CD8-positive, alpha-beta memory T cell (primary cell): ENCODE measurements around the gene C22orf23. TPM values are rescaled to one million over a fixed set of nuclear protein-coding genes. Genes with fewer than 3 reads are reported as not detected.

Experiments
- CTCF ChIA-PET: fragments of 350-600 bp; sonication (Branson Sonifier 250); formaldehyde crosslinking; loops from one replicate; lab custom pipeline; 2021; ENCODE audit warnings: antibody characterized with exemption; lab: Charles Lee
- POLR2A ChIA-PET: fragments of 350-600 bp; sonication (Branson Sonifier 250); formaldehyde crosslinking; loops from one replicate; lab custom pipeline; 2021; ENCODE audit warnings: antibody characterized with exemption; lab: Charles Lee
- DNase-seq, 5 donors: peaks; one replicate each; pipeline versions ENCODE4 v3.0.0 to v3.0.0-alpha.2; 2020 to 2022; ENCODE audit warnings: mixed read lengths in 1 of 5
- H3K27ac ChIP-seq: one replicate; pipeline ENCODE4 v1.7.0; 2013; ENCODE audit warnings: low read depth, mild to moderate bottlenecking, low read length, moderate library complexity
- H3K27me3 ChIP-seq: 2 replicates; pipeline ENCODE4 v1.7.0; 2013; ENCODE audit warnings: low read length, mild to moderate bottlenecking; ENCODE audit not compliant: insufficient read depth, poor library complexity, severe bottlenecking
- H3K36me3 ChIP-seq: 2 replicates; pipeline ENCODE4 v1.7.0; 2013; ENCODE audit warnings: mild to moderate bottlenecking, low read length, moderate library complexity; ENCODE audit not compliant: insufficient read depth
- H3K4me1 ChIP-seq: 2 replicates; pipeline ENCODE4 v1.7.0; 2013; ENCODE audit warnings: mild to moderate bottlenecking, low read length, moderate library complexity; ENCODE audit not compliant: insufficient read depth
- H3K4me3 ChIP-seq: 2 replicates; pipeline ENCODE4 v1.7.0; 2013; ENCODE audit warnings: mild to moderate bottlenecking, low read length
- H3K9me3 ChIP-seq: 2 replicates; pipeline ENCODE4 v1.7.0; 2013; ENCODE audit warnings: mild to moderate bottlenecking, low read length
- H3K27ac Mint-ChIP-seq, 8 donors: one replicate each; pipeline ENCODE4 v1.8.0; 2020 to 2021; ENCODE audit warnings: mixed read lengths in 8 of 8, mild to moderate bottlenecking in 6 of 8, inconsistent platforms in 3 of 8, moderate library complexity in 3 of 8
- H3K27me3 Mint-ChIP-seq, 2 donors: one replicate each; pipeline ENCODE4 v1.8.0; 2020 to 2021; ENCODE audit warnings: mixed read lengths in 2 of 2, mild to moderate bottlenecking in 1 of 2, moderate library complexity in 1 of 2
- H3K36me3 Mint-ChIP-seq, 3 donors: one replicate each; pipeline ENCODE4 v1.8.0; 2020 to 2021; ENCODE audit warnings: mixed read lengths in 3 of 3, inconsistent platforms in 1 of 3, mild to moderate bottlenecking in 1 of 3
- H3K4me1 Mint-ChIP-seq, 3 donors: one replicate each; pipeline ENCODE4 v1.8.0; 2020 to 2021; ENCODE audit warnings: mixed read lengths in 3 of 3, inconsistent platforms in 1 of 3, mild to moderate bottlenecking in 1 of 3
- H3K4me3 Mint-ChIP-seq, 7 donors: one replicate each; pipeline ENCODE4 v1.8.0; 2020 to 2021; ENCODE audit warnings: mixed read lengths in 7 of 7, mild to moderate bottlenecking in 6 of 7, moderate library complexity in 4 of 7, inconsistent platforms in 2 of 7
- H3K9me3 Mint-ChIP-seq, 5 donors: one replicate each; pipeline ENCODE4 v1.8.0; 2020 to 2022; ENCODE audit warnings: mixed read lengths in 5 of 5, mild to moderate bottlenecking in 3 of 5, moderate library complexity in 2 of 5, inconsistent platforms in 1 of 5
- polyA plus RNA-seq: library from polyadenylated mRNA; unstranded; fragments of 300-500 nt; fragmentation: Illumina TruSeq; gene quantifications from one replicate; pipeline ENCODE4 v1.2.3, GENCODE V29; 2021
- total RNA-seq, 2 experiments: library from RNA; stranded (reverse); gene quantifications; one replicate each; pipeline ENCODE4 v1.2.3, GENCODE V29; 2021

Gene C22orf23
- total and polyA plus RNA-seq, 3 experiments from 2014 or later = 0.29 to 0.37 TPM; not detected in 1

GRCh38 chr22:37926358-37926757 lies 27.0 kb downstream of the C22orf23 start:
- CTCF ChIA-PET = no interaction called here

GRCh38 chr22:37925767-37926166 lies 27.6 kb downstream of the C22orf23 start:
- CTCF ChIA-PET = no interaction called here
- no peak for DNase-seq
- Mint-ChIP-seq H3K27ac (no peak overlapping the region), H3K9me3 (no peaks in the 10 kb centered on the region), H3K36me3 (peaks cover 0 to 64% (median 5%) of the 10 kb centered on the region in 3 donors), H3K4me1 (peaks cover 0 to 3% (median 0%) of the 10 kb centered on the region in 3 donors), H3K4me3 (no peak overlapping the region), H3K27me3 (no peaks in the 10 kb centered on the region)
- no peaks in the 10 kb centered on the region for H3K27me3 ChIP-seq
- H3K9me3 ChIP-seq = no peaks in the 10 kb centered on the region
- no peaks in the 10 kb centered on the region for H3K4me1 ChIP-seq
- POLR2A ChIA-PET = no interaction called here
- peaks cover 15% of the 10 kb centered on the region for H3K36me3 ChIP-seq
- H3K4me3 ChIP-seq = no peak overlapping the region
- H3K27ac ChIP-seq = no peak overlapping the region

More at GRCh38 chr22:37926358-37926757, 27.0 kb downstream of the C22orf23 start:
- H3K9me3 ChIP-seq = no peaks in the 10 kb centered on the region
- H3K27me3 ChIP-seq = no peaks in the 10 kb centered on the region
- POLR2A ChIA-PET = no interaction called here
- no peak overlapping the region for H3K4me3 ChIP-seq
- H3K27ac ChIP-seq = no peak overlapping the region
- Mint-ChIP-seq H3K27ac (no peak overlapping the region), H3K9me3 (no peaks in the 10 kb centered on the region), H3K4me3 (no peak overlapping the region), H3K27me3 (no peaks in the 10 kb centered on the region), H3K36me3 (peaks cover 0 to 63% (median 5%) of the 10 kb centered on the region in 3 donors), H3K4me1 (peaks cover 0 to 3% (median 0%) of the 10 kb centered on the region in 3 donors)
- no peaks in the 10 kb centered on the region for H3K4me1 ChIP-seq
- peaks cover 15% of the 10 kb centered on the region for H3K36me3 ChIP-seq
- DNase-seq = no peak

- no peaks in the 10 kb centered on the region for H3K9me3 ChIP-seq
- POLR2A ChIA-PET = interaction anchor here (0.6 kb wide), 1 partner anchor 1396 kb away, joined by 3 read pairs; no protein-coding TSS in a partner anchor
- no peak overlapping the region for H3K4me3 Mint-ChIP-seq
These were observed 28.1 kb downstream of the C22orf23 start for GRCh38 chr22:37925330-37925729.

GRCh38 chr22:37924386-37925065 lies 28.9 kb downstream of the C22orf23 start:
- Histone ChIP-seq H3K4me3 (no peak overlapping the region), H3K9me3 (no peaks in the 10 kb centered on the region), H3K27ac (no peak overlapping the region), H3K27me3 (no peaks in the 10 kb centered on the region), H3K4me1 (no peaks in the 10 kb centered on the region), H3K36me3 (peaks cover 15% of the 10 kb centered on the region)
- no peak for DNase-seq
- POLR2A ChIA-PET = no interaction called here
- CTCF ChIA-PET = no interaction called here
- no peak overlapping the region for H3K4me3 Mint-ChIP-seq
- peaks cover 0 to 5% (median 4%) of the 10 kb centered on the region in 3 donors for H3K4me1 Mint-ChIP-seq
- H3K27ac Mint-ChIP-seq = peak overlapping the region in 1 of 8 donors; percentile 84
- no peaks in the 10 kb centered on the region for H3K27me3 Mint-ChIP-seq
- H3K36me3 Mint-ChIP-seq = peaks cover 0 to 65% (median 5%) of the 10 kb centered on the region in 3 donors
- H3K9me3 Mint-ChIP-seq = no peaks in the 10 kb centered on the region

More at GRCh38 chr22:37925330-37925729, 28.1 kb downstream of the C22orf23 start:
- CTCF ChIA-PET = no interaction called here
- DNase-seq = no peak
- no peaks in the 10 kb centered on the region for H3K27me3 Mint-ChIP-seq
- no peaks in the 10 kb centered on the region for H3K9me3 Mint-ChIP-seq
- H3K4me1 ChIP-seq = no peaks in the 10 kb centered on the region
- H3K27ac Mint-ChIP-seq = no peak overlapping the region
- H3K27ac ChIP-seq = no peak overlapping the region
- peaks cover 15% of the 10 kb centered on the region for H3K36me3 ChIP-seq
- no peak overlapping the region for H3K4me3 ChIP-seq
- H3K36me3 Mint-ChIP-seq = peaks cover 0 to 60% (median 5%) of the 10 kb centered on the region in 3 donors
- H3K27me3 ChIP-seq = no peaks in the 10 kb centered on the region
- no peaks in the 10 kb centered on the region for H3K4me1 Mint-ChIP-seq

GRCh38 chr22:37923927-37924326 lies 29.5 kb downstream of the C22orf23 start:
- CTCF ChIA-PET = no interaction called here
- peaks cover 0 to 5% (median 4%) of the 10 kb centered on the region in 3 donors for H3K4me1 Mint-ChIP-seq

GRCh38 chr22:37922191-37922590 lies 31.2 kb downstream of the C22orf23 start:
- H3K4me1 ChIP-seq = no peaks in the 10 kb centered on the region
- H3K9me3 ChIP-seq = no peaks in the 10 kb centered on the region
- Mint-ChIP-seq H3K27ac (peak overlapping the region in 1 of 8 donors; percentile 32), H3K4me1 (peaks cover 0 to 5% (median 4%) of the 10 kb centered on the region in 3 donors), H3K4me3 (no peak overlapping the region), H3K27me3 (no peaks in the 10 kb centered on the region), H3K9me3 (no peaks in the 10 kb centered on the region), H3K36me3 (peaks cover 0 to 60% (median 1%) of the 10 kb centered on the region in 3 donors)
- no peak overlapping the region for H3K27ac ChIP-seq
- no peak for DNase-seq
- no peaks in the 10 kb centered on the region for H3K27me3 ChIP-seq
- H3K4me3 ChIP-seq = no peak overlapping the region
- ChIA-PET POLR2A (no interaction called here), CTCF (no interaction called here)
- H3K36me3 ChIP-seq = peaks cover 24% of the 10 kb centered on the region

More at GRCh38 chr22:37923927-37924326, 29.5 kb downstream of the C22orf23 start:
- H3K27me3 Mint-ChIP-seq = no peaks in the 10 kb centered on the region
- peak overlapping the region in 1 of 8 donors; percentile 84 for H3K27ac Mint-ChIP-seq
- no peaks in the 10 kb centered on the region for H3K27me3 ChIP-seq
- POLR2A ChIA-PET = no interaction called here
- H3K4me3 ChIP-seq = no peak overlapping the region
- no peak overlapping the region for H3K27ac ChIP-seq
- peaks cover 0 to 61% (median 5%) of the 10 kb centered on the region in 3 donors for H3K36me3 Mint-ChIP-seq
- no peak for DNase-seq
- no peaks in the 10 kb centered on the region for H3K9me3 ChIP-seq
- no peaks in the 10 kb centered on the region for H3K9me3 Mint-ChIP-seq
- H3K4me1 ChIP-seq = no peaks in the 10 kb centered on the region
- H3K36me3 ChIP-seq = peaks cover 15% of the 10 kb centered on the region
- no peak overlapping the region for H3K4me3 Mint-ChIP-seq

GRCh38 chr22:37920126-37920525 lies 33.3 kb downstream of the C22orf23 start:
- H3K27me3 ChIP-seq = no peaks in the 10 kb centered on the region
- peaks cover 0 to 52% (median 1%) of the 10 kb centered on the region in 3 donors for H3K36me3 Mint-ChIP-seq
- H3K27ac ChIP-seq = no peak overlapping the region
- no peaks in the 10 kb centered on the region for H3K9me3 ChIP-seq
- CTCF ChIA-PET = interaction anchor here (1.0 kb wide), 1 partner anchor 14 kb away, joined by 3 read pairs; no protein-coding TSS in a partner anchor
- H3K4me3 Mint-ChIP-seq = no peak overlapping the region
- no peak for DNase-seq
- POLR2A ChIA-PET = no interaction called here
- no peak overlapping the region for H3K4me3 ChIP-seq
- H3K4me1 ChIP-seq = no peaks in the 10 kb centered on the region
- H3K27me3 Mint-ChIP-seq = no peaks in the 10 kb centered on the region
- peak overlapping the region in 4 of 8 donors; percentile 43 to 90 (median 66) for H3K27ac Mint-ChIP-seq
- H3K9me3 Mint-ChIP-seq = no peaks in the 10 kb centered on the region
- H3K36me3 ChIP-seq = peaks cover 10% of the 10 kb centered on the region
- peaks cover 0 to 5% (median 4%) of the 10 kb centered on the region in 3 donors for H3K4me1 Mint-ChIP-seq

- POLR2A ChIA-PET = no interaction called here
- Mint-ChIP-seq H3K27ac (peak overlapping the region in 1 of 8 donors; percentile 11), H3K4me3 (peak overlapping the region in 1 of 7 donors; percentile 23)
These were observed 34.7 kb downstream of the C22orf23 start for GRCh38 chr22:37918580-37919270.

More at GRCh38 chr22:37918580-37919270, 34.7 kb downstream of the C22orf23 start:
- H3K27me3 ChIP-seq = no peaks in the 10 kb centered on the region
- H3K4me3 ChIP-seq = no peak overlapping the region
- no peaks in the 10 kb centered on the region for H3K9me3 Mint-ChIP-seq
- no peak overlapping the region for H3K27ac ChIP-seq
- no peaks in the 10 kb centered on the region for H3K27me3 Mint-ChIP-seq
- CTCF ChIA-PET = interaction anchor here (1.0 kb wide), 1 partner anchor 16 kb away, joined by 3 read pairs; no protein-coding TSS in a partner anchor
- H3K4me1 Mint-ChIP-seq = peaks cover 0 to 5% (median 4%) of the 10 kb centered on the region in 3 donors
- DNase-seq = no peak
- peaks cover 0 to 47% (median 1%) of the 10 kb centered on the region in 3 donors for H3K36me3 Mint-ChIP-seq
- H3K36me3 ChIP-seq = peaks cover 8% of the 10 kb centered on the region
- H3K9me3 ChIP-seq = no peaks in the 10 kb centered on the region
- no peaks in the 10 kb centered on the region for H3K4me1 ChIP-seq
